GM11168 (cell line): ENCODE results near the gene TRAPPC11.
"Not testable (repeated sequence)": the region's sequence is repeated elsewhere in the genome, so short reads cannot be mapped to it uniquely, and the experiment has no call there.

Source experiments
- in situ Hi-C: fragments of 300-500 bp; cut with MboI; formaldehyde crosslinking; loops from one replicate; pipeline ENCODE4 v1.12.0; 2022; ENCODE audit warnings: low sequenced_read_pairs; ENCODE audit not compliant: unreplicated experiment

The TRAPPC11 gene

GRCh38 chr4:183659029-183659871 is at the start of gene TRAPPC11, which contains the start of gene RWDD4:
TSS of gene TRAPPC11 (plus strand) at chr4:183659293. CDS start at chr4:183663868, 4,575 bp downstream.
TSS of gene RWDD4 (minus strand) at chr4:183659185. CDS start at chr4:183658952, 233 bp downstream.
- in situ Hi-C loops: no loop called here

DNA sequence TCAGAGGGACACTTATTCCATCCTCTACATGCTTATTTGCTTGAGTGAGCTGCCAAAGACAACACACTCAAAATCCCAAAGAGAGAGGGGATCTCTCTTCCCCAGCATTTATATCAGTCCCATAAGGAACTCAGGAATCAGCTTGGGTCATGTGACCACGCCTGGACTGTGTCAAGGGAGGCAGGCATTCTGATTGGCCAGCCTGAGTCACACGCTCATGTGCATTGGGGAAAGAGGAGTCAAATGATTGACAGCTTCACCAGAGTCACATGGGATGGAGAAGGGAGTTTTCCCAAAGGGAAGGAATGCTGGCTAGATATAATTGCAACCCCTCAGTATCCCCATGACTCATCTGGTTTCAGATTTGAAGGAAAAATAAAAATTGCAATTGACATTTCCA is 49.1 kb upstream of the TRAPPC11 start:
- in situ Hi-C loops: no loop called here

- in situ Hi-C loops: no loop called here
Measured at GRCh38 chr4:183610613-183611012, 48.5 kb upstream of the TRAPPC11 start.

DNA sequence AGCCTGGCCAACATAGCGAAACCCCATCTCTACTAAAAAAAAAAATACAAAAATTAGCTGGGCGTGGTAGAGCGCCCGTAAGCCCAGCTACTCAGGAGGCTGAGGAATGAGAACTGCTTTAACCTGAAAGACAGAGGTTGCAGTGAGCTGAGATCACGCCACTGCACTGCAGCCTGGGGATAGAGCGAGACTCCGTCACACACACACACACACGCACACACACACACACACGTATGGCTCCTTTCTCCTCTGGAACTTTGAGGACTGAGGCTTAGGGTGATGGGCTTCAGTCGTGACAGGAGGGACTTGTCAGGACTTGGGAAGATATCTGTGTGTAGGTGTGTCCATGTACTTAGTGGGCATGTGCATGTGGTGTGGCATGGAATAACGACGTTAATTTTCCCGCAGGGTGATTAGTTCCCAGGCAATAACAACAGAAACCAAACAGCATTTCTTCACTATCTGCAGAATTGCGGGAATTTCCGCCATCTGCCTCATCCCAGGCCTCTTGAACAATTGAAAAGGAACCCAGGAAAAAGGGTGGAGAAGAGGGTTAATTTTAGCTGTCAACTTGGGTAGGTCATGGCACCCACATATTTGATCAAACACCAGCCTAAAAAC is 47.8 kb upstream of the TRAPPC11 start:
- in situ Hi-C loops: no loop called here

DNA sequence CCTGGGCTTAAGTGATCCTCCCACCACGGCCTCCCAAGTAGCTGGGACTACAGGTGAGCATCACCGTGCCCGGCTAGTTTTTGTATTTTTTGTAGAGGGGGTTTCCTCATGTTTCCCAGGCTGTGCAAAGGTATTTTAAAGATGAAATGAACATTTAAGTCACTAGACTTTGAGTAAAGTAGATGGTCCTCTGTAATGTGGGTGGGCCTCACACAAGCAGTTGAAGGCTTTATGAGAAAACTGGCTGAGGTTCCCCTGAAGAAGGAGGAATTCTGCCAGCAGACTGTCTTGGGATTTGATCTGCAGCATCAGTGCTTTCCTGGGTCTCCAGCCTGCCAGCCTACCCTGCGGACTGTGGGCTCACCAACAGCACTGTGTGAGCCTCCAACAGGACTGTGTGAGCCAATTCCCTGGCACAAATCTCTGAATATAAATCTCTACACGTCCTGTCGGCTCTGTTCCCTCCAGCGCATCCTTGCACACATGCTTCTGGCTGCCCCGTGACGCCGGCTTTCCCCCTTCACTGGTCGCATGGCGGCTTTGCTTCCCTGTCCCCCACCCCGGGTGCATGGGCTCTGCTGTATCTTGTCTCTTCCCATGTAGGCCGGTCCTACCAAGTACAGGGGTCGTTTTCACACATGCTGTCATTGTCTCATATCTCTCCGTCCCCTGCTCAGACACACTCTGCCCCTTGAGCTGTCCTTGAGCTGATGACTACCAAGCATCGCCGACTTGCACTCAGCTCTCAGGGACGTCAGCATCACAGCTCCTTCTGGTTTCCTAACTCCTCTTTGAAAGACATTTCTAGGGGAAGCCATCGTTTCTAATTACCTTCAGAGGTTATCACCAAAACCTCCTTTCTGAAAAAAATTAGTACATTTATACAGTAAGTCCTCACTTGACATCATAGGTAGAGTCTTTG is 46.5 kb upstream of the TRAPPC11 start:
- in situ Hi-C loops: no loop called here

GRCh38 chr4:183617075-183617474 is 42.0 kb upstream of the TRAPPC11 start:
- in situ Hi-C loops: no loop called here

- in situ Hi-C loops: no loop called here
Measured at GRCh38 chr4:183618681-183619080, 40.4 kb upstream of the TRAPPC11 start.

- in situ Hi-C loops: no loop called here
Measured at GRCh38 chr4:183620421-183620820, 38.7 kb upstream of the TRAPPC11 start.

DNA sequence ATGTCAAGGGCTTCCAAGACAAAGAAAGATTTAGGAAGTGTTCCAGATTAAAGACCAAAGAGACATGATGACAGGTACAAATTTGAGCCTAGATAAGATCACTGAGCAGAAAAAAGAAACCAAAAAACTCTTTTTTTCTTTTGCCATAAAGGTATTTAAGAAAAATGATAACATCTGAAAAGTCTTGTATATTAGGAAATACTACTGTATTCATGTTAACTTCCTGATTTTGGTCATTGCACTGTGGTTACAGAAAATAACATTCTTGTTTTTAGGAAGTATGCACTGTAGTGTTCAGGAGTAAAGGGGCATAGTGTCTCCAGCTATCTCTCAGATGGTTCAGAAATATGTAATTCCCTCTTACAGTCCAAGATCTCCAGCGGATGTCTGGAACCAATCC is 37.2 kb upstream of the TRAPPC11 start:
- in situ Hi-C loops: no loop called here

GRCh38 chr4:183624548-183624947 is 34.5 kb upstream of the TRAPPC11 start:
- in situ Hi-C loops: no loop called here

DNA sequence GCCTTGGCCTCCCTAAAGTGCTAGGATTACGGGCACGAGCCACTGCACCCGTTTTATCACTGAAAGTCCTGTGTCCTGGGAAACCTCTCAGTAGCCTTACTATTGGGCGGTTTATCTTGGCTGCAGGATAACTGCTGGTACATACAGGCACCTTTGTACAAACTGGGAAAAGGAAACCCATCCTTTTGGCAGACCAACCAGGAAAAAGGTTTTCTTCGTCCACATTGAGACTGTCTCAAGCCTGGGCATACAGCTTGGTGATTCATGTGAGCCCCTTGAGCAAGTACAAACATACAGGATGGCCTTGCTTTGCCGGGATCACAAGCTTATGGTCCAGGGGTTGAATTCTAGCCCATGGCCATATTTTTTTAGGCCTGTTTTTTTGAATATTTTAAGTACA is 32.9 kb upstream of the TRAPPC11 start:
- in situ Hi-C loops: no loop called here

- in situ Hi-C loops: not testable (repeated sequence)
Measured at GRCh38 chr4:183627286-183627685, 31.8 kb upstream of the TRAPPC11 start.

GRCh38 chr4:183627979-183628588 is 31.0 kb upstream of the TRAPPC11 start:
- in situ Hi-C loops: no loop called here

GRCh38 chr4:183631577-183632198 is 27.4 kb upstream of the TRAPPC11 start:
- in situ Hi-C loops: no loop called here

DNA sequence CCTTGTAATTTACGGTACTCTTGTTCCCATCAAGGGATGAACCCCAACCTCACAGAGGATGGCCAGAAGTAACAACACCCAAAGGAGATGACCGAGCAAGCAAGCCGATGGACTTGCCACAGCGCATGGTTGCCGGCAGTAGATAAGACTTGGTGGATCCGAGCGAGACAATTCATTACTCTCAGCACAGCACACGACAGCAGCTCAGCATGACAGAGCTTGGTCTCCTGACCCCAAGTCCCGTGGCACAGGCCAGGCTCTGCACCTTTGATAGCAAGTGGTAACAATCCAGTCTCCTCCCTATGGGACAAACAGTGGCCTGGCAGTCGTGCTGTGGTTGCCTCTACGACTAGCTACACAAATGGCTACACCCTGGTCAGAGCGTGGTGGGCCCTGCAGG is 26.4 kb upstream of the TRAPPC11 start:
- in situ Hi-C loops: no loop called here

DNA sequence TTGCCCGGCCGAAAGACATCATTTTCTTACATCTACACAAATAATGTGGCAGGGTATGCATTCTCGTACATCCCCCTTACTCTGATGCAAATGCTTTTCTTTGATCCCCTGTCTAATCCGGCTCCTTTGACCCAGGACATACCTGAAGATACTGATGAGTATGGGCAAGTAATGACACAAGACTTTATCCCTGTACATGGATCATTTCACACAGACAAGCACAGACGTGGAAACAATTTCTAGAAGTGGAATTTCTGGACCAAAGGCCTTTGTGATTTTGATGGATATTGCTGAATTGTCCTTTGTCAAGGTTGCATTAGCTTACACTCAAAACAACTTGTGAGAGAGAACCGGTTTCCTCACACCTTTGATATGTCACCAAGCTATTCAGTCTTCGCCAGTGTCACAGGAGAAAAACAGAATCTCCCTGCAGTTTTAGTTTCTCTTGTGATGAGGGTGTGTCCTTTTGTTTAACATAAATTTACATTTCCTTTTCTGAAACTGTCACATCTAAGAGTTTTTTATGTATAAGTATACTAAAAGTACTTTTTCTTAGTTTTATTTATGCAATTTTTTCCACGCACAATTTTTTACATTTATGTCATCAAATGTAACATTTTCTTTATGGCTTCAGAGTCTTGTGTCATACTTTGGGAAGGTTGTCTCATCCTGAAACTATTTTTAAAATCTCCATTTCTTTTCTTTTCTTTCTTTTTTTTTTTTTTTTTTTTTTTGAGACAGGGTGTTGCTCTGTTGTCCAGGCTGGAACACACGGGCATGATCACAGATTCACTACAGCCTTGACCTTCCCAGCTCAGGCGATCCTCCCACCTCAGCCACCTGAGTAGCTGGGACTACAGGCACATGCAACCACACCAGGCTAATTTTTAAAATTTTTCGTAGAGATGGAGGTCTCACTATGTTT is 25.4 kb upstream of the TRAPPC11 start:
- in situ Hi-C loops: no loop called here

DNA sequence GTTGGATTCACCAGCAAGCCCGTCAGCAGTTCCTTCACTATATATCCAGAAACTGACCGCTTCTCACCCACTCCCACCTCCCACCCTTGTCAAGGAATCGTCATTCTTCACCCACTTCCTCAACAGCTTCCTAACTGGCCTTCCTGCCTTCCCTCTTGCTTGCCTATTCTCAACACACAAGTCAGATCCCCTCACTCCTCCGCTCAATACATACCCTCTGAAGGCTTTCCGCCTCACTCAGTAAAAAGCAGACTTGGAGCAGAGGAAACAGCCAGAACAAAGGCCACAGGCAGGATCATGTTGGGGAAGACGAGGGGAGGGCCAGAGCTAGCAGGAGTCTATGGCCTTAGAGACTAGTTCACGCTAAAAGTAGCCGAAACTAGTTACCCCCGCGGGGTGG is 23.8 kb upstream of the TRAPPC11 start:
- in situ Hi-C loops: no loop called here

- in situ Hi-C loops: no loop called here
Measured at GRCh38 chr4:183635741-183636140, 23.4 kb upstream of the TRAPPC11 start.

- in situ Hi-C loops: no loop called here
Measured at GRCh38 chr4:183636503-183636902, 22.6 kb upstream of the TRAPPC11 start.
